GM12878 (cell line): ENCODE measurements around the gene RFK. TPM values are rescaled to one million over a fixed set of nuclear protein-coding genes. Genes with fewer than 3 reads are reported as not detected.

Experiments used
- ATAC-seq: fragments of 200-7000 bp; cut with Tn5 transposase; 3 replicates; pipeline ENCODE4 v1.9.1; 2020; ENCODE audit warnings: mild to moderate bottlenecking, moderate library complexity
- BruUV-seq: library from RNA; stranded (reverse); fragments of 400-500 nt; replicated peaks from 2 replicates; lab custom pipeline; 2021; lab: Mats Ljungman, UMichigan
- CTCF ChIA-PET: fragments of 300-600 bp; sonication (Branson Sonifier 250); formaldehyde crosslinking; extraction: SDS; loops from one replicate; lab custom pipeline; 2021; ENCODE audit warnings: inconsistent platforms; lab: Yijun Ruan, JAX
- POLR2A ChIA-PET: fragments of 350-600 bp; formaldehyde crosslinking; extraction: SDS; loops from one replicate; lab custom pipeline; 2021; ENCODE audit warnings: inconsistent platforms; lab: Charles Lee
- RAD21 ChIA-PET: fragments of 300-600 bp; sonication (Branson Sonifier 250); formaldehyde crosslinking; loops from one replicate; lab custom pipeline; 2023; ENCODE audit warnings: antibody characterized with exemption; ENCODE audit not compliant: unreplicated experiment; lab: Charles Lee
- SMC1A ChIA-PET: fragments of 300-600 bp; sonication (Branson Sonifier 250); formaldehyde crosslinking; loops from one replicate; lab custom pipeline; 2023; ENCODE audit not compliant: unreplicated experiment, uncharacterized antibody; lab: Charles Lee
- DNase-seq: peaks from one replicate; pipeline ENCODE4 v3.0.0-alpha.2; 2011; ENCODE audit warnings: low read depth, low spot score
- FAIRE-seq: peaks from 3 replicates; lab custom pipeline; 2011; peaks lifted over from hg19 to GRCh38; lab: Jason Lieb, UNC
- H2AFZ ChIP-seq: 2 replicates; pipeline ENCODE4 v1.6.0; 2011; ENCODE audit warnings: low read depth, low read length, control low read depth; ENCODE audit not compliant: control insufficient read depth
- H3K27ac ChIP-seq: 2 replicates; pipeline ENCODE4 v1.5.1; 2011; ENCODE audit warnings: control low read depth; ENCODE audit not compliant: control insufficient read depth, insufficient read depth
- H3K27me3 ChIP-seq, 2 experiments: replicated peaks in 1 of 2; 2 replicates each; pipeline versions ENCODE4 v1.6.0 to v1.6.1; 2011; ENCODE audit warnings: low read length in 1 of 2; ENCODE audit not compliant: control insufficient read depth in 2 of 2, insufficient read depth in 2 of 2
- H3K36me3 ChIP-seq, 2 experiments: 2 replicates each; pipeline ENCODE4 v1.5.1; 2011; ENCODE audit warnings: low read length in 1 of 2; ENCODE audit not compliant: control insufficient read depth in 2 of 2, insufficient read depth in 2 of 2
- H3K4me1 ChIP-seq: 2 replicates; pipeline ENCODE4 v1.6.1; 2011; ENCODE audit warnings: mild to moderate bottlenecking, low read length, moderate library complexity, mixed read lengths; ENCODE audit not compliant: control insufficient read depth, insufficient read depth
- H3K4me2 ChIP-seq: 2 replicates; pipeline ENCODE4 v1.6.0; 2011; ENCODE audit warnings: control low read depth; ENCODE audit not compliant: control insufficient read depth, insufficient read depth
- H3K4me3 ChIP-seq: fragments of 200-600 bp; sonication (generic); 2 replicates; pipeline ENCODE4 v1.5.1; 2016
- H3K79me2 ChIP-seq: 2 replicates; pipeline ENCODE4 v1.6.0; 2011; ENCODE audit warnings: low read length; ENCODE audit not compliant: control insufficient read depth, insufficient read depth
- H3K9ac ChIP-seq: 2 replicates; pipeline ENCODE4 v1.8.0; 2011; ENCODE audit warnings: low read length, control low read depth, mixed read lengths; ENCODE audit not compliant: control insufficient read depth, insufficient read depth
- H3K9me3 ChIP-seq: replicated peaks from 3 replicates; pipeline ENCODE4 v1.5.1; 2011; ENCODE audit warnings: mild to moderate bottlenecking, low read length; ENCODE audit not compliant: control insufficient read depth, insufficient read depth
- H4K20me1 ChIP-seq: 2 replicates; pipeline ENCODE4 v1.6.0; 2011; ENCODE audit not compliant: control insufficient read depth, insufficient read depth
- CBX5 ChIP-seq: sonication (generic); IDR thresholded peaks from 2 replicates; pipeline ENCODE4 v1.6.1; 2016; ENCODE audit warnings: low read depth, moderate library complexity, mild to moderate bottlenecking, inconsistent platforms
- ELK1 ChIP-seq: IDR thresholded peaks from 2 replicates; pipeline ENCODE4 v1.6.1; 2012; ENCODE audit warnings: low read depth, low read length, improper control_type of control experiment
- FOXK2 ChIP-seq: fragments of 450-650 bp; IDR thresholded peaks from 2 replicates; pipeline ENCODE4 v1.6.1; 2017; ENCODE audit warnings: mild to moderate bottlenecking, moderate library complexity
- HSF1 ChIP-seq: fragments of 150-350 bp; IDR thresholded peaks from 2 replicates; pipeline ENCODE4 v1.6.1; 2014; ENCODE audit warnings: mild to moderate bottlenecking, low read depth, low read length
- MTA3 ChIP-seq: IDR thresholded peaks from 2 replicates; pipeline ENCODE4 v1.6.1; 2012; ENCODE audit warnings: low read length, inconsistent platforms, borderline replicate concordance
- NFXL1 ChIP-seq: fragments of 450-650 bp; IDR thresholded peaks from 2 replicates; pipeline ENCODE4 v1.6.1; 2017; ENCODE audit warnings: antibody characterized with exemption, mild to moderate bottlenecking, borderline replicate concordance
- NFYA ChIP-seq: IDR thresholded peaks from 2 replicates; pipeline ENCODE4 v1.6.1; 2011; ENCODE audit warnings: low read depth, mild to moderate bottlenecking, low read length, improper control_type of control experiment, borderline replicate concordance
- POLR2AphosphoS5 ChIP-seq: IDR thresholded peaks from 2 replicates; pipeline ENCODE4 v1.6.1; 2011; ENCODE audit warnings: mild to moderate bottlenecking, low read length, inconsistent platforms
- RELA ChIP-seq: fragments of 450-650 bp; IDR thresholded peaks from 2 replicates; pipeline ENCODE4 v1.8.0; 2014; ENCODE audit warnings: borderline replicate concordance; ENCODE audit not compliant: partially characterized antibody
- RFX5 ChIP-seq: IDR thresholded peaks from 2 replicates; pipeline ENCODE4 v1.6.1; 2011; ENCODE audit warnings: low read depth, low read length, improper control_type of control experiment
- SKIL ChIP-seq: fragments of 450-650 bp; IDR thresholded peaks from 2 replicates; pipeline ENCODE4 v1.6.1; 2017; ENCODE audit warnings: mild to moderate bottlenecking, low read depth, inconsistent platforms; ENCODE audit not compliant: poor library complexity, severe bottlenecking
- STAT3 ChIP-seq: IDR thresholded peaks from 2 replicates; pipeline ENCODE4 v1.6.1; 2011; ENCODE audit warnings: low read depth, low read length, improper control_type of control experiment
- TCF3 ChIP-seq: IDR thresholded peaks from 2 replicates; pipeline ENCODE4 v1.6.1; 2012; ENCODE audit warnings: low read depth, mild to moderate bottlenecking, low read length, borderline replicate concordance; ENCODE audit not compliant: insufficient read depth
- ZBED1 ChIP-seq: IDR thresholded peaks from 2 replicates; pipeline ENCODE4 v1.6.1; 2016; ENCODE audit warnings: borderline replicate concordance
- ZNF217 ChIP-seq: fragments of 450-650 bp; IDR thresholded peaks from 2 replicates; pipeline ENCODE4 v1.6.1; 2017; ENCODE audit warnings: antibody characterized with exemption, mild to moderate bottlenecking
- ZSCAN29 ChIP-seq: fragments of 450-650 bp; IDR thresholded peaks from 2 replicates; pipeline ENCODE4 v1.6.1; 2017; ENCODE audit warnings: mild to moderate bottlenecking, moderate library complexity
- WGBS: methylation state at CpG from one replicate; pipeline ENCODE4 v1.1.6; 2016; ENCODE audit warnings: low lambda C conversion rate; ENCODE audit not compliant: insufficient replicate concordance, insufficient coverage; ENCODE audit errors: missing lambda C conversion rate; 5-methylcytosine and 5-hydroxymethylcytosine counted together
- in situ Hi-C: fragments of 300-500 bp; cut with MboI; formaldehyde crosslinking; loops from 9 replicates; pipeline ENCODE4 v1.14.3; 2018; ENCODE audit warnings: mixed read lengths
- intact Hi-C: fragments of 100-400 bp; cut with micrococcal nuclease; formaldehyde crosslinking; loops from one replicate; pipeline ENCODE4 v1.14.2; 2022; ENCODE audit not compliant: unreplicated experiment
- polyA plus RNA-seq, 11 experiments: library from polyadenylated mRNA; depleted of rRNA in 4 of 11; unstranded in 6 of 11; stranded (reverse) in 5 of 11; fragments of >200 nt; fragmentation: Nextera tagmentation in 4 of 11; fragmentation: Illumina TruSeq in 1 of 11; extraction: Ambion mirVana in 4 of 11; extraction: Trizol in 1 of 11; gene quantifications; 1 replicate in 1 of 11; 2 replicates in 10 of 11; pipeline versions ENCODE4 v1.2.1 to v1.2.3, GENCODE V29; 2011 to 2016; ENCODE audit warnings: inconsistent platforms in 2 of 11, missing spikeins in 2 of 11, low read depth in 1 of 11
- total RNA-seq, 4 experiments: library from RNA; depleted of rRNA in 3 of 4; stranded (reverse); fragments of >200 nt in 3 of 4; fragmentation: Illumina TruSeq in 1 of 4; extraction: Trizol in 1 of 4; gene quantifications; 2 replicates each; pipeline versions ENCODE4 v1.2.1 to v1.2.3, GENCODE V29; 2013 to 2021
- TF ChIP-seq, protein P1 (sequence below): IDR thresholded peaks from 2 replicates; pipeline ENCODE4 v1.6.1; 2011; ENCODE audit warnings: low read depth, low read length, improper control_type of control experiment, borderline replicate concordance

Gene RFK
- total and polyA plus RNA-seq, 10 of the 15 experiments (the other 5 are each of a cell fraction or from before 2014, with no cell fraction given) = 4.4 to 18.6 (median 11.6) TPM

DNA sequence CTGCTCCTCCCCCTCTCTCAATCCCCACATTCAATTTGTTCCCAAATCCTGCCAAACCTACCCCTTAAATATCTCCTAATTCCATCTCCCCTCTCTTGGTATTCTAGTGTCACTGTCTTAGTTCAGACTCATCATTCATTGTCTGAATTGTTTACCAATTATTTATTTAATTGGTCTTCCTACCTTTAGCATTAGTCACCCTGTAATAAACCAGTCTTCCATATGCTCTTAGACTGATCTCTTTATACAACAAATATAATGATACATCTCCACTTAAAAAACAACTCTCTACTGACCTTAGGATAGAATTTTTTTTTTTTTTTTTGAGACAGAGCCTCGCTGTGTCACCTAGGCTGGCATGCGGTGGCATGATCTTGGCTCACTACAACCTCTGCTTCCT, 51.4 kb downstream of the RFK start:
- ChIA-PET CTCF (no interaction called here), SMC1A (no interaction called here)

More for the DNA sequence above, 51.4 kb downstream of the RFK start:
- ChIA-PET RAD21 (no interaction called here), POLR2A (no interaction called here)
- no peaks in the 10 kb centered on the region for H3K9me3 ChIP-seq
- in situ Hi-C loops (no loop called here), intact Hi-C loops (no loop called here)
- H3K9ac ChIP-seq = no peak overlapping the region
- H3K79me2 ChIP-seq = no peaks in the 10 kb centered on the region
- no peaks in the 10 kb centered on the region for H3K27me3 ChIP-seq
- TF ChIP-seq SKIL (no peak), FOXK2 (no peak), ZSCAN29 (no peak), POLR2AphosphoS5 (no peak), NFXL1 (no peak), RELA (no peak), ELK1 (no peak), STAT3 (no peak), TCF3 (no peak), ZNF217 (no peak), ZBED1 (no peak), NFYA (no peak), MTA3 (no peak), RFX5 (no peak), HSF1 (no peak), CBX5 (no peak)
- TF ChIP-seq, protein P1, sequence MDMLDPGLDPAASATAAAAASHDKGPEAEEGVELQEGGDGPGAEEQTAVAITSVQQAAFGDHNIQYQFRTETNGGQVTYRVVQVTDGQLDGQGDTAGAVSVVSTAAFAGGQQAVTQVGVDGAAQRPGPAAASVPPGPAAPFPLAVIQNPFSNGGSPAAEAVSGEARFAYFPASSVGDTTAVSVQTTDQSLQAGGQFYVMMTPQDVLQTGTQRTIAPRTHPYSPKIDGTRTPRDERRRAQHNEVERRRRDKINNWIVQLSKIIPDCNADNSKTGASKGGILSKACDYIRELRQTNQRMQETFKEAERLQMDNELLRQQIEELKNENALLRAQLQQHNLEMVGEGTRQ = no peak
- no peaks in the 10 kb centered on the region for H3K36me3 ChIP-seq
- no peak overlapping the region for H2AFZ ChIP-seq
- H3K27ac ChIP-seq = no peak overlapping the region
- no peak overlapping the region for H3K4me3 ChIP-seq
- FAIRE-seq = no peak
- no peak overlapping the region for H3K4me2 ChIP-seq
- 67% methylated on average over 2 of the region's 2 CpGs for WGBS
- no peaks in the 10 kb centered on the region for H4K20me1 ChIP-seq
- no peak for ATAC-seq
- H3K4me1 ChIP-seq = no peaks in the 10 kb centered on the region
- no TSS peak for BruUV-seq
- DNase-seq = no peak
